AG10803 (cell line): ENCODE results near the gene OR11G2.
A peak's percentile ranks its signal among the peaks of the same experiment; 100 is the strongest.
"Not testable (repeated sequence)": the region's sequence is repeated elsewhere in the genome, so short reads cannot be mapped to it uniquely, and the experiment has no call there.

Source experiments
- DNase-seq: peaks from one replicate; pipeline ENCODE4 v3.0.0; 2010; ENCODE audit warnings: low read depth
- H3K4me3 ChIP-seq: 2 replicates; pipeline ENCODE4 v1.5.1; 2011; ENCODE audit warnings: mild to moderate bottlenecking, low read length, control low read depth
- CTCF ChIP-seq: conservative IDR thresholded peaks from 2 replicates; pipeline ENCODE4 v1.5.1; 2011; ENCODE audit warnings: mild to moderate bottlenecking, low read length, control low read depth, inconsistent platforms

The OR11G2 gene

GRCh38 chr14:20190596-20190995 lies at the start of gene OR11G2:
OR11G2 (plus strand) TSS chr14:20190896; CDS start chr14:20197438, 6,542 bp downstream.
- TF ChIP-seq CTCF: no peak
- DNase-seq: no peak
- no peak within 1 kb of the TSS for H3K4me3 ChIP-seq

- no peak overlapping the region for H3K4me3 ChIP-seq
- DNase-seq: no peak
- TF ChIP-seq CTCF: no peak
Measured at GRCh38 chr14:20143911-20144310, 46.8 kb upstream of the OR11G2 start.

- no peak for DNase-seq
- H3K4me3 ChIP-seq: no peak overlapping the region
- no peak for TF ChIP-seq CTCF
Measured at GRCh38 chr14:20144820-20145219, 45.9 kb upstream of the OR11G2 start.

GRCh38 chr14:20164462-20164861 lies 26.2 kb upstream of the OR11G2 start:
- H3K4me3 ChIP-seq: no peak overlapping the region
- no peak for DNase-seq
- TF ChIP-seq CTCF: no peak

- no peak overlapping the region for H3K4me3 ChIP-seq
- DNase-seq: no peak
- no peak for TF ChIP-seq CTCF
Measured at GRCh38 chr14:20167091-20167490, 23.6 kb upstream of the OR11G2 start.

DNA sequence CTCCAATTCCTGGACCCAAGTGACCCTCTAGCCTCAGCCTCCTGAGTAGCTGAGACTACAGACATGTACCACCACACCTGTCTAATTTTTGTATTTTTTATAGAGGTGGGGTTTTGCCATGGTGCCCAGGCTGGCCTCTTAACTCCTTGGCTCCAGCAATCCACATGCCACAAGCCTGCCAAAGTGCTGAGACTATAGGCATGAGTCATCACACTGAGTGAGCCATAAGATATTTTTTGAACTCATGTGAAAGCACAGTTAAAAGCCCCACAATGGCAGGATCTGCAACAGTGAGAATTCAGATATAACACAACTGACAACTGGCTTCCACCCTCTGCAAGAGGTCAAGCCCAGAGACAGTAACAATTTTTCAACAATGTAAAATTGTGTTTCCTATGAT lies 20.8 kb upstream of the OR11G2 start:
- H3K4me3 ChIP-seq: not testable (repeated sequence)
- DNase-seq: peak; percentile 12

DNA sequence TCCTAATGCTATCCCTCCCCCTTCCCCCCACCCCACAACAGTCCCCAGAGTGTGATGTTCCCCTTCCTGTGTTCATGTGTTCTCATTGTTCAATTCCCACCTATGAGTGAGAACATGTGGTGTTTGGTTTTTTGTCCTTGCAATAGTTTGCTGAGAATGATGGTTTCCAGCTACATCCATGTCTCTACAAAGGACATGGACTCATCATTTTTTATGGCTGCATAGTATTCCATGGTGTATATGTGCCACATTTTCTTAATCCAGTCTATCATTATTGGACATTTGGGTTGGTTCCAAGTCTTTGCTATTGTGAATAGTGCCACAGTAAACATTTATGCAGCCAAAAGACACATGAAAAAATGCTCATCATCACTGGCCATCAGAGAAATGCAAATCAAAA lies 16.5 kb upstream of the OR11G2 start:
- DNase-seq: not testable (repeated sequence)

DNA sequence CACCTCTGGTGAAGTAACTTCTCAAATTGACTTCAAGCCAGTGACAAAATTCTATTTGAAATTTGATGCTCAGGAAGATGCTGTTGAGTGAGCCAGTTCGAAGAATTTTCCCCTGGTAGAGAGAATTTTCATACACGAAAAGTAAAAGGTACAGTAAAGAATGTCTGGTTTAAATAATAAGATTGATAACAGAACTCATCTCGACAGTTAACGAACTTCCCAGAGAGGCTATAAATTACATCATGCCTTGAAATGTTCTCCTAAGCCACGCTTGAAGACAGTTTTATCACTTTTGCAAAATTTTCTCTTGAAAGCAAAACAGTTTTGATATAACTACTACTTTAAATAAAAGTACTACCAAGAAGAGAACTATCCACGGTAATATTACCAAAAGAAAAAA lies 14.4 kb upstream of the OR11G2 start:
- no peak overlapping the region for H3K4me3 ChIP-seq
- DNase-seq: no peak
- TF ChIP-seq CTCF: no peak

More for the DNA sequence above, 16.5 kb upstream of the OR11G2 start:
- not testable (repeated sequence) for H3K4me3 ChIP-seq
